Keratinocyte (primary cell): ENCODE data around the gene MRPS18B.

Experiments
- EZH2 ChIP-seq: IDR thresholded peaks from one replicate; pipeline ENCODE4 v1.6.1; 2012; ENCODE audit warnings: inconsistent platforms, mild to moderate bottlenecking, low read length, moderate library complexity
- TF ChIP-seq, protein P1 (sequence below), 3 experiments: IDR thresholded peaks in 1 of 3; conservative IDR thresholded peaks in 1 of 3; optimal IDR thresholded peaks in 1 of 3; 2 replicates in 2 of 3; 3 replicates in 1 of 3; pipeline versions ENCODE3 to v1.5.1; 2011; ENCODE audit warnings: low read length in 3 of 3, mild to moderate bottlenecking in 3 of 3, moderate library complexity in 2 of 3, control low read depth in 1 of 3, inconsistent platforms in 1 of 3; ENCODE audit not compliant: insufficient read depth in 2 of 3; ENCODE audit errors: extremely low read depth in 1 of 3

DNA sequence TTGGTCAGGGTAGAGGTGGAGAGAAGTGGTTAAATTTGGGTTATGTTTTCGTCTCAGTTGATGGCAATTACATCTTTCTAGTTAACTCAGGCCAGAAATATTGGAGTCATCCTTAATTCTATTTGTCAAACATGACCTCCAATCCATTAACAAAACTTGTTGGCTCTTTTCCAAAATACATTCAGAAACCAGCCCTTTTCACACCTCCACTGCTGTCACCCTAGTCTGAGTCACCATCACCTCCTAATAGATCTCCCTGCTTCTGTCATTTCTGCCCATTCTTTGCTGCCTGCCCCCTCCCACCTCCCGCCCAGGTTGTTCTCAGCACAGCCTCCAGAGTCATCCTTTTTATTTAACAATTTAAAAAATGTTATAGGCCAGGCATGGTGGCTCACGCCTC lies 49.4 kb upstream of the MRPS18B start:
- no peak for TF ChIP-seq EZH2
- TF ChIP-seq, protein P1, sequence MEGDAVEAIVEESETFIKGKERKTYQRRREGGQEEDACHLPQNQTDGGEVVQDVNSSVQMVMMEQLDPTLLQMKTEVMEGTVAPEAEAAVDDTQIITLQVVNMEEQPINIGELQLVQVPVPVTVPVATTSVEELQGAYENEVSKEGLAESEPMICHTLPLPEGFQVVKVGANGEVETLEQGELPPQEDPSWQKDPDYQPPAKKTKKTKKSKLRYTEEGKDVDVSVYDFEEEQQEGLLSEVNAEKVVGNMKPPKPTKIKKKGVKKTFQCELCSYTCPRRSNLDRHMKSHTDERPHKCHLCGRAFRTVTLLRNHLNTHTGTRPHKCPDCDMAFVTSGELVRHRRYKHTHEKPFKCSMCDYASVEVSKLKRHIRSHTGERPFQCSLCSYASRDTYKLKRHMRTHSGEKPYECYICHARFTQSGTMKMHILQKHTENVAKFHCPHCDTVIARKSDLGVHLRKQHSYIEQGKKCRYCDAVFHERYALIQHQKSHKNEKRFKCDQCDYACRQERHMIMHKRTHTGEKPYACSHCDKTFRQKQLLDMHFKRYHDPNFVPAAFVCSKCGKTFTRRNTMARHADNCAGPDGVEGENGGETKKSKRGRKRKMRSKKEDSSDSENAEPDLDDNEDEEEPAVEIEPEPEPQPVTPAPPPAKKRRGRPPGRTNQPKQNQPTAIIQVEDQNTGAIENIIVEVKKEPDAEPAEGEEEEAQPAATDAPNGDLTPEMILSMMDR (optimal IDR thresholded peaks at IDR 0.05 in 1 of 3, IDR thresholded peaks at IDR 0.05 in 1 of 3, conservative IDR thresholded peaks at IDR 0.05 in 1 of 3; ENCODE audit: extremely low read depth in 1 of 3, insufficient read depth in 2 of 3, low read length in 3 of 3) = no peak
